Measurements from ENCODE around the gene SLC28A2. TPM values are rescaled to one million over a fixed set of nuclear protein-coding genes. Genes with fewer than 3 reads are reported as not detected.
"Not testable (repeated sequence)": the region's sequence is repeated elsewhere in the genome, so short reads cannot be mapped to it uniquely, and the experiment has no call there.

The SLC28A2 gene, protein sequence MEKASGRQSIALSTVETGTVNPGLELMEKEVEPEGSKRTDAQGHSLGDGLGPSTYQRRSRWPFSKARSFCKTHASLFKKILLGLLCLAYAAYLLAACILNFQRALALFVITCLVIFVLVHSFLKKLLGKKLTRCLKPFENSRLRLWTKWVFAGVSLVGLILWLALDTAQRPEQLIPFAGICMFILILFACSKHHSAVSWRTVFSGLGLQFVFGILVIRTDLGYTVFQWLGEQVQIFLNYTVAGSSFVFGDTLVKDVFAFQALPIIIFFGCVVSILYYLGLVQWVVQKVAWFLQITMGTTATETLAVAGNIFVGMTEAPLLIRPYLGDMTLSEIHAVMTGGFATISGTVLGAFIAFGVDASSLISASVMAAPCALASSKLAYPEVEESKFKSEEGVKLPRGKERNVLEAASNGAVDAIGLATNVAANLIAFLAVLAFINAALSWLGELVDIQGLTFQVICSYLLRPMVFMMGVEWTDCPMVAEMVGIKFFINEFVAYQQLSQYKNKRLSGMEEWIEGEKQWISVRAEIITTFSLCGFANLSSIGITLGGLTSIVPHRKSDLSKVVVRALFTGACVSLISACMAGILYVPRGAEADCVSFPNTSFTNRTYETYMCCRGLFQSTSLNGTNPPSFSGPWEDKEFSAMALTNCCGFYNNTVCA
- total RNA-seq (2014; rRNA removed; shearing (Covaris generic); ENCODE audit: low replicate concordance): not detected in 2 replicates

DNA sequence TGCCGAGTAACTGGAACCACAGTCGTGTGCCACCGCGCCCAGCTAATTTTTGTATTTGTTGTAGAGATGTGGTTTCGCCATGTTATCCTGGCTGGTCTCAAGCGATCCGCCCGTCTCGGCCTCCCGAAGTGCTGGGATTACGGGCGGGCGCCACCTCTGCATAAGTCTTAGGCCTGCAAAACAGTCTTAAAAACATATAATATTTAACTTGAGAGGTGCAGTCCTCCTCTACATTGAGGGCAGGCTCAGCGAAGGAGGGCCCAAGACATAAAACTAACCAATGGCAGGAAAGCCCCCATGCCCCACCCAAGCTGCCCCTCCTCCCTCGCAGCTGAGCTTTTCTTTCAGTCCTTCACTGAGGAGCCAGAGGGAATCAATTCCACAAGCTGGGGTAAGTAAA lies at the start of gene SLC28A2:
Gene SLC28A2 (plus strand): TSS at position 347 of the 400 bp plus-strand sequence. CDS start 982 bp downstream, outside the sequence.
- no peak within 1 kb of the TSS for H3K4me3 ChIP-seq
- no peaks in the 10 kb centered on the region for H3K9me3 ChIP-seq
- H3K36me3 ChIP-seq: no peaks in the 10 kb centered on the region
- no peaks in the 10 kb centered on the region for H3K27me3 ChIP-seq
- no peak for DNase-seq

DNA sequence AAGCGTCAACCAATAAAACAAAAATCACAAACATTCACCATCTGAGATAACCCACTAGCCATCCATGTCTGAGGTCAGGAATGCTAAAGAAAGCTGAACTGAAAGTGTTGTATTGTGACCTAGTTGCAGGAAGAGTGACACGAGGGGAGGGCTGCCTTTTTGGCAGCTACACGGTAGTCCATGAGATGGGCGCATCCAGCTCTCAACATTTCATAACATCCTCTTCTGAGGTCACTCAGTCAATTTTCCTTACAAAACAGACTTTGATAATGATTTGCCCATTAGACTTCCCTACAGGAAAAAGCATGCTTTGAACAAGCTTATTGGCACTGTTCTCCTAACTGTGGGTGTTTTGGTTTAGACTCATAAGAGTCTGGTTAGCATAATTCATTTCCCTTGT lies 48.9 kb upstream of the SLC28A2 start:
- Histone ChIP-seq H3K36me3 (no peaks in the 10 kb centered on the region), H3K9me3 (no peaks in the 10 kb centered on the region), H3K4me3 (no peak overlapping the region), H3K27me3 (no peaks in the 10 kb centered on the region; the same call in 1 of the 2 replicates)
- DNase-seq: no peak

DNA sequence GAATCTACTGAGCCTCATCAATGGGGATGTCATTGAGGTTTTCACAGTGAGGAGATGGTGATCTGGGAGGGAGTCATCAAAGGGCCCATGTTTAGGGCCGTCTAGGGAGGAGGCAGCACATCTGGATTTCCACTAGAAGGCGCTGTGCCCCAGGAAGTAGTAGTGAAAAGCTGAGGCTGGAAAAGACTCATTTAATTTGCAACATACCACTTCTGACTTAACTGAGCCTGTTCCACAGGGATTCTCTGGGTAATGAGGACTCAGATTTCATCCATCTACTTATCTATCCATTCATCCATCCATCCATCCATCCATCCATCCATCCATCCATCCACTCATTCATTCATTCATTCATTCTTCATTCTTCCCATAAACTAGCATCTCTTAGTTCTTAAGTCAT lies 46.8 kb upstream of the SLC28A2 start:
- Histone ChIP-seq H3K36me3 (no peaks in the 10 kb centered on the region), H3K4me3 (no peak overlapping the region), H3K9me3 (no peaks in the 10 kb centered on the region), H3K27me3 (no peaks in the 10 kb centered on the region; the same call in 1 of the 2 replicates)
- peak; percentile 55 for DNase-seq

DNA sequence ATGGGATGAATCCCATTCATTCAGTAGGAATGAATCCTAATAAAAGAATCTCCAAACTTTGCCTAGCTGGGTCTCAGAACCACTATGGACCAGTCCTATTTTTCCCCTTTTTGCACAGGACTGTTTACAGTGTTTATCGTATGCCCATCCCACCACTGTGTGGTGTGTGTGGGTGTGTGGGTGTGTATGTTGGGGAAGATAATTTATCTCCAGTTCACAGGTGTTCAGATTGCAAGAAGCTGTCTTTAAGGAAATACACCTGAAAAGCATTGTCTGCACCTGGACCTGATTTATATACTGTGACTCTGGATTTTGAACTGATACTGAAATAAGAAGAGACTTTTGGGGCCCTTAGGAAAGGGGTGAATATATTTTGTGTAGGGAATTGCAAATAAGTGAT lies 39.5 kb upstream of the SLC28A2 start:
- no peak overlapping the region for H3K4me3 ChIP-seq
- DNase-seq: no peak
- H3K36me3 ChIP-seq: no peaks in the 10 kb centered on the region
- H3K27me3 ChIP-seq: no peaks in the 10 kb centered on the region
- no peaks in the 10 kb centered on the region for H3K9me3 ChIP-seq

DNA sequence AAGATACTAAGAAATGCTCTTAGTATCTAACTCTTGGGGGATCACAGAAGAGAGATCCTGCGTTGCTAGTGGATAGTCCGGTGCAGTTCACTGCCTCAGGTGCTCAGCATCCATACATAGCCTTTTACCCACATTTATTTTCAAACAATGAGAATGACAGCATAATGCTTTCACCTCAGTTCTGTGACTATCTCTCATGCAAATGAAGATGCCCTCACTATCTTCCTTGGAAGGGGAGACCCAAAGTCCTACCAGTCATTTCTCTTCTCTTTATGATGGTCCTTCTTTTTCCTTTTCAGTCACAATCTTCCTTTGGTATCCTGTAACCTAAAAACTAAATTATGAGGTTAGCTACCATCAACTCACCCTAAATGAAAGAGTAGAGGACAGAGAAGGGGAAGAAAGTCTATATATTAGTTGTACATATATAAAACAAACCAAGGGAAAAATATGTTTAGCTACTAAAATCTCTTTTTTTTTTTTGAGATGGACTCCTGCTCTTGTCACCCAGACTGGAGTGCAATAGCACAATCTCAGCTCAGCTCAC lies 30.9 kb upstream of the SLC28A2 start:
- Histone ChIP-seq H3K4me3 (no peak overlapping the region), H3K9me3 (no peaks in the 10 kb centered on the region), H3K27me3 (peaks cover 7% of the 10 kb centered on the region; the same call in 1 of the 2 replicates), H3K36me3 (no peaks in the 10 kb centered on the region)
- no peak for DNase-seq

DNA sequence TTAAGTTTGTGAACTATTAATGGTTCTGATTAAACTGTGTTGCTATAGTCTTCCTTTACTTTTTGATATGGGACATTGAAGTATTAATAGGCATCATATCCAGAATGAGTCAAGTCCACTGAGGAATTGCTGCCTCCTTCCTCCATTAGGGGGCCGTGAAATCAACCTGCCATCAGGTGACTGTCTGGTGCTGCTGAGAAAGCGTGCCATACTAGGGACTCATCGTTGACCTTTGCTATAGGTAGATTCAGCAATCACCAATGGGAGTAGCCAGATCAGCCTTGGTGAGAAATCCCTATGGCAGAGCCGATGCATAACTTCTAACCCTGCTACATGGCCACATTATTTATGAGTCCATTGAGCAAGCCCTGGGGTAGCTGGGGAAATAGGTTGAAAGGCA lies 30.1 kb upstream of the SLC28A2 start:
- Histone ChIP-seq H3K4me3 (no peak overlapping the region), H3K27me3 (peaks cover 7% of the 10 kb centered on the region; the same call in 1 of the 2 replicates), H3K9me3 (no peaks in the 10 kb centered on the region), H3K36me3 (no peaks in the 10 kb centered on the region)
- DNase-seq: no peak

DNA sequence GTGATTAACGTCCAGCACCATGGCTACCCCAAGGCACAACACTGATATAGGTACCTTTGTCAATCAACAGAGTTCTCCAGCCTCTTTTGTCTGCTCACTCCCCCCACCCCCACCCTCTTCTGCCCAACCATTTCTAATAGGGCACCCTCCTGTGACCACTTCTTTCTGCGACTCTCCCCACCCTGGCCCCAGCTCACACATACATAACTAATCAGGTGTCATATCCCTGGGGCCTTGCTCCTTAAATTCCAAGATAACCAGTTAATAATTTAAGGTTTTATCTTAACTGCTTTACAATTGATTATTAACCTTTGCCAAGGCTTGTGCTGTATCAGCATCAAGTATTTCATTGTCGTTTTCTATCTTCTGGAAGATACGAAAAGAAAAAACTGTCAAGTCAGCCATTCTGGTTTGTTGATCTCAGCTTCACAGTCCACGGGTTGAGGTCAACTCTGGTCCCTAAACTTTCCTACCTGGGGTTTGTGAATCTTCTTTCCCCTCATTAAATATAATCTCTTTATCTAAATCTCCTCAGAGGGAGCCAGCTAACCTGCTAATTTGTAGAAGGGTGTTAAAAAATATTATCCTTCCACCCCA lies 27.3 kb upstream of the SLC28A2 start:
- H3K9me3 ChIP-seq: no peaks in the 10 kb centered on the region
- H3K36me3 ChIP-seq: no peaks in the 10 kb centered on the region
- H3K27me3 ChIP-seq: peaks cover 7% of the 10 kb centered on the region; the same call in 1 of the 2 replicates
- DNase-seq: no peak
- H3K4me3 ChIP-seq: no peak overlapping the region

DNA sequence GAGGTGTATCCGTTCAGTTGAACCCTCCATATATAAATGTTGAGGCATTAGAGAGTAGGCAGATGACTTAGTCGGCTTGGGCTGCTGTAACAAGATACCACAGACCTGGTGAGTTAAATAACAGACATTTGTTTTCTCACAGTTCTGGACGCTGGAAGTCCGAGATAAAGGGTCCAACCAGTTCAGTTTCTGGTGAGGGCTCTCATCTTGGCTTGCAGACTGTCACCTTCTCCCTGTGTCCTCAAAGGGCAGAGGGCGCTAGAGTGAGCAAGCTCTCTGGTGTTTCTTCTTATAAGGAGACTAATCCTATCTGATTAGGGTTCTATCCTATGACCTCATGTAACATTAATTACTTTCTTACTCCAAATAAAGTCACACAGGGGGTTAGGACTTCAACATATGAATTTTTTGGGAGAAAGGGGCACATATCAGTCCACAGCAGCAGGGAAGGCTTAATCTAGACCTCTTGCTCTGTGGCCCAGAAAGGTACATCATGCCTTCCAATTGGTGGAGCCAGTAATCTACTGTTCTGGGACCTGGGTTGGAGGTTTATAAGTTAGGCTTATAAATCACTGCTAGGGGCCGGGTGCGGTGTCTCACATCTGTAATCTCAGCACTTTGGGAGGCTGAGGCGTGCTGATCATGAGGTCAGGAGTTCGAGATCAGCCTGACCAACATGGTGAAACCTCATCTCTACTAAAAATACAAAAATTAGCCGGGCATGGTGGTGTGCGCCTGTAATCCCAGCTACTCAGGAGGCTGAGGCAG lies 26.3 kb upstream of the SLC28A2 start:
- Histone ChIP-seq H3K27me3 (peaks cover 7% of the 10 kb centered on the region; the same call in 1 of the 2 replicates), H3K36me3 (no peaks in the 10 kb centered on the region), H3K9me3 (no peaks in the 10 kb centered on the region), H3K4me3 (no peak overlapping the region)
- no peak for DNase-seq

DNA sequence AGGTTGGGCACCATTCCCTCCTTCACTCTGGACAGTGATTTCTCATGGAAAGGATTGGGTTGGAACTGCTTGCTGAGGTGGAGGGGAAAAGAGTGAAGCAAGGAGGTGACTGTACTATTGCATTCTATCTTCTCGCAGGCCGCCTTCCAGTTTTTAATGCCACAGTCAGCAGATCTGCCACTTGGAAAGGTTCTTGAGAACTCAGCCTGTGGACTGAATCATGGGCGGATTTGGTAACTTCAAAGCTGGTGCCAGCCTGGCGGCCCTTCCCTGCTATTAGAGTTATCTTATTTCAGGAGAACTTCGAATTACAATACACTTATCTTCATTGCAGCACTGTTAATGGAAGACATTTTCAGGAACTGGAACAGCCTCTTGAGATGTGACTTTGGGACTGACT lies 23.1 kb upstream of the SLC28A2 start:
- Histone ChIP-seq H3K36me3 (no peaks in the 10 kb centered on the region), H3K27me3 (no peaks in the 10 kb centered on the region), H3K4me3 (no peak overlapping the region), H3K9me3 (no peaks in the 10 kb centered on the region)
- peak; percentile 42 for DNase-seq

DNA sequence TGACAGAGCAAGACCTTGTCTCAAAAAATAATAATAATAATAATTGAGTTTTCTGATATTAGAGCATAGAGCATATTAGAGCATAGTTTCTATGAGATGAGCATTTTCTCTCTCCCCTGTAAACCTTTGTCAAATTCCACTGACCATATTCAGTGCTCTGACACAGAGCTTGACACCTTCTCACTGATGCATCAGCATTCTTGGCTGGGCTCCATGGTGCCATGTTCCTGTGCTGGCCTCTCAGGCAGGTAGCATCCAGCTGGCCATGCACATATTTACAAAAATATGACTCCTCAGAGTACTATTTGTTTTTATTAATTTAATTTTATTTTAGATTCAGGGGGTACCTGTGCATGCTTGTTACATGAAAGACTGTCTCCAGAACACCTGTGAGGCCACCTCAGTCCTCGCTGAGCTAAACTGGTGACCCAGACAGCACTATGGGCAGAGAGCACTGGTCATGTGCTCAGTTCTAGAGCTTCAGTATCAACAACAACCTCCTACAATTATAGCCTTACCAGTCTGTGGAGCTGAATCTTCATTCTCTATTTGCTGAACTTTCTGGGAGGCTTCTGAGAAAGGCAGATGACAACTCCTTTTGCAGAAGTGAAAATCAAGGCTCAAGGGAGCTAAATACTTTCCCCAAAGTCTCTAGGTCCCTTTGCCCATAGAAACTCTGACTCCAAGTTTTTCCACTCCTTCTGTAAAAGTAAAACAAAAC lies 21.6 kb upstream of the SLC28A2 start:
- no peaks in the 10 kb centered on the region for H3K36me3 ChIP-seq
- no peaks in the 10 kb centered on the region for H3K9me3 ChIP-seq
- no peaks in the 10 kb centered on the region for H3K27me3 ChIP-seq
- no peak for DNase-seq
- H3K4me3 ChIP-seq: no peak overlapping the region

DNA sequence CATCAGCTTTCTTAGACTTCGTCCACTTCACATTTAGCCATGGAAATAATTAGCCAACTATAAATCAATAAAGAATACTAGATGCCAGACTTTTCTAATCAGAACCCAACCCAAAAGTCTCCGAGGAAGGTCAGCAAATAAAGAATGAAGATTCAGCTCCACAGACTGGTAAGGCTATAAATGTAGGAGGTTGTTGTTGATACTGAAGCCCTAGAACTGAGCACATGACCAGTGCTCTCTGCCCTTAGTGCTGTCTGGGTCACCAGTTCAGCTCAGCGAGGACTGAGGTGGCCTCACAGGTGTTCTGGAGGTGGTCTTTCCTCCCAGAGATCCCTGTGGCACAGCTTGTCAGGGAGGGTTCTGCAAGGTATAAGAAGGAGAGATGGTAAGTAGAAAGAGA lies 20.9 kb upstream of the SLC28A2 start:
- H3K27me3 ChIP-seq: no peaks in the 10 kb centered on the region
- no peak for DNase-seq
- H3K36me3 ChIP-seq: no peaks in the 10 kb centered on the region
- H3K9me3 ChIP-seq: no peaks in the 10 kb centered on the region
- H3K4me3 ChIP-seq: no peak overlapping the region

DNA sequence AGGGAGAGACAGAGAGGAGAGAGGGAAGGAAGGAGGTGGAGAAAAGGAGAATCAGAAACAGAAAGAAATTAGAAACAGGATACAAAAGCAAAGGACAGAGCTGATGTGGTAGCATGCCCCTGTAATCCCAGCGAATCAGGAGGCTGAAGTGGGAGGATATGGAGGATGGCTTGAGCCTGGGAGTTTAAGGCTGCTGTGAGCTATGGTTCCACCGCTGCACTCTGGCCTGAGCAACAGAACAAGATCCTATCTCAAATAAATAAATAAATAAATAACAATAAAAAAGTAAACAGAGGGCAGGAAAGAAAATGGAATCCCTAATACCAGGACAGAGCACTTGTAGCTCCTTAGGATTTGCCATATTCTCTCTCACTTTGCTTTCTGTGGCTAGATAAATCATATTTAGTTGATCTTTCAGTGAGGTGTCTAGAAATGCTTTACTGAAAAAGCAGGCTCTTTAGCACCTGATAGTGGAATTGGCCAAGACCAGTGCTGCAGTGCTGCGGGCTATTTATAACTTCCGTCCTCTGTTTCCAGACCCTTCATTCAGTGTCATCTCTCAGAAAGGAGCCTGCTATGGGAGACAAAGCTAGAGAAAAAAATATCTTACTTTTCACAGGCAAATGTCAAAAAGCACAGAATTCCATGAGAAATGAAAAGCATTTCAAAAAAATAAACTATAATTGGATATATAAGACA lies 20.0 kb upstream of the SLC28A2 start:
- Histone ChIP-seq H3K9me3 (no peaks in the 10 kb centered on the region), H3K4me3 (no peak overlapping the region), H3K27me3 (no peaks in the 10 kb centered on the region), H3K36me3 (no peaks in the 10 kb centered on the region)
- no peak for DNase-seq

DNA sequence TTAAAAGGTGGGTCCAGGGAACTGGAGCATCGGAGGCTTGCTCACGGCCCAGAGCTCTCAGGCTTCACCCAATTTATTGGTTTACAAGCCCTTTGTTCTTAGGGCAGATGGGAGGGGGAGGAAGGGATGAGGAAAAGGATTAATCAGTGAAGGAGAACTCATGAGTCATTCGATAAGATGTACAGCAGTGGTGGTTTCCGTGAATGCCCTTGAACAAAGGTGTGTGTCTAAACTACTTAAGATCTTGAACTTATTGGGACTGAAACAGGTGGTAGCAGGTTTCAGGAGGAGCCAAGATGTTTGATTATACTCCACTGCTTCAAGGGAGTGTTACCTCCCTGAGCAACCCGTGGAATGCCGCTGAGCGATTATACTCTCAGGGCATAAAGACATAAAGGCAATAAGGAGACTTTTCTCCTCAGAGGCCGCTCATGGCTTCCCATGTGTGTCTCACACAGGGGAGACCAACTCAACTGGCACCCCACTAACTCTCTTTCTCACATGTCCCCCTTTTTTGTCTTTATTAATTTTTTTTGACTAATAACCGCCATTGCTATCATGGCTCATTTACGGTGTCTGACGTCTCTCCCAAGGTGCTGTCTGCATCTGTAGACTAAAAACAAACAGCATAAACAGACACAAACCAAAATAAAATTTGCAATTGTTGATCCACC lies 17.3 kb upstream of the SLC28A2 start:
- no peak for DNase-seq
- no peaks in the 10 kb centered on the region for H3K36me3 ChIP-seq
- H3K27me3 ChIP-seq: no peaks in the 10 kb centered on the region
- no peak overlapping the region for H3K4me3 ChIP-seq
- no peaks in the 10 kb centered on the region for H3K9me3 ChIP-seq

DNA sequence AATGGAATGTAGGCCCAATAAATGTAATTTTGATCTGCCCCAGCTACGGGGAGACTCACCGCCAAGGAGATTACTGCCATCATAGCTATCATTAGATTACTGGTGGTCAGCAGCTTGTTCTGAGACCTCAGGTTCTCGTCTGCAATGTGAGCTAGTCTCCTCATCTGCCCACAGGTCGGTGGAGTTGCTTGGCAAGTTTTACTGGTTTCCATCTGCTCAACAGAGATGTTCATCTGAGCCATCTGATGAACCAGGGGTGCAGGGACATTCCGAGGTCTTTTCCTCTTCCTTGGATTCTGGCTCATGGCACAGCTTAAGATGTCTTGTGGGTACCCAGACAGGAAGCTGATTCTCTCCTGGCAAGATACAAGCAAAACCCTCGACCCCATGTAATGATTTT lies 15.2 kb upstream of the SLC28A2 start:
- DNase-seq, H3K27me3 ChIP-seq, H3K36me3 ChIP-seq, H3K4me3 ChIP-seq, H3K9me3 ChIP-seq: not testable (repeated sequence)

DNA sequence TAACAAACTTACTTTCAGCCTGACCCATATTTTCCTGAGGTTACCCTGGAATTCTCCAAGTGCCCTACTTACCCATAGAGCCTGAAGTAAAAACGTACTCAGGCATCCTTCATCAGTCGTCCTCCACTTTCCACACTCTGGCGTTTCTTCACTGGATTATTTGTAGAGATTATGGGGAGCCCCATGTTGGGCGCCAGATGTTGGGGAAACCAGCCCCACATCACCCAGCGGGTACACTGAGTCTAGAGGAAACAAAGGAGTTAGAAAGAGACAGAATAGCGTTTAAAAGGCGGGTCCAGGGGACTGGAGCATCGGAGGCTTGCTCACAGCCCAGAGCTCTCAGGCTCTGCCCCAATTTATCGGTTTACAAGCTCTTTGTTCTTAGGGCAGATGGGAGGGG lies 9.7 kb upstream of the SLC28A2 start:
- Histone ChIP-seq H3K4me3 (no peak overlapping the region), H3K27me3 (no peaks in the 10 kb centered on the region), H3K9me3 (peaks cover 18% of the 10 kb centered on the region), H3K36me3 (no peaks in the 10 kb centered on the region)
- DNase-seq: no peak

All from MG63 (cell line).